Activated CD8-positive, alpha-beta T cell treated with anti-CD3 and anti-CD28 coated beads for 36 hours (primary cell): ENCODE measurements around the gene LIX1. TPM values are rescaled to one million over a fixed set of nuclear protein-coding genes. Genes with fewer than 3 reads are reported as not detected.
A peak's percentile ranks its signal among the peaks of the same experiment; 100 is the strongest.

Experiments used
- ATAC-seq: fragments of 200-7000 bp; cut with Tn5 transposase; one replicate; pipeline ENCODE4 v1.10.0; 2021; ENCODE audit warnings: mild to moderate bottlenecking, moderate library complexity
- CTCF ChIA-PET: fragments of 350-600 bp; sonication (Branson Sonifier 250); formaldehyde crosslinking; loops from one replicate; lab custom pipeline; 2021; ENCODE audit warnings: antibody characterized with exemption; lab: Charles Lee
- POLR2A ChIA-PET: fragments of 350-600 bp; sonication (Branson Sonifier 250); formaldehyde crosslinking; loops from one replicate; lab custom pipeline; 2021; ENCODE audit warnings: antibody characterized with exemption; lab: Charles Lee
- DNase-seq: peaks from one replicate; pipeline ENCODE4 v3.0.0-alpha.2; 2020
- H3K27ac Mint-ChIP-seq: one replicate; pipeline ENCODE4 v1.8.0; 2021; ENCODE audit warnings: mild to moderate bottlenecking, mixed read lengths
- H3K27me3 Mint-ChIP-seq: one replicate; pipeline ENCODE4 v1.8.0; 2021; ENCODE audit warnings: mixed read lengths
- H3K36me3 Mint-ChIP-seq: one replicate; pipeline ENCODE4 v1.8.0; 2021; ENCODE audit warnings: low read depth, mixed read lengths
- H3K4me1 Mint-ChIP-seq: one replicate; pipeline ENCODE4 v1.8.0; 2021; ENCODE audit warnings: low read depth, mixed read lengths
- H3K4me3 Mint-ChIP-seq: one replicate; pipeline ENCODE4 v1.8.0; 2021; ENCODE audit warnings: mild to moderate bottlenecking, moderate library complexity, mixed read lengths
- H3K9me3 Mint-ChIP-seq: one replicate; pipeline ENCODE4 v1.8.0; 2021; ENCODE audit warnings: mixed read lengths
- CTCF ChIP-seq: fragments of 200-600 bp; IDR thresholded peaks from one replicate; pipeline ENCODE4 v1.8.0; 2022; ENCODE audit warnings: antibody characterized with exemption, mild to moderate bottlenecking
- intact Hi-C: fragments of 100-400 bp; cut with micrococcal nuclease; formaldehyde crosslinking; loops from one replicate; pipeline ENCODE4 v1.10.0; 2022
- total RNA-seq, 2 experiments: library from RNA; stranded (reverse); gene quantifications; one replicate each; pipeline ENCODE4 v1.2.3, GENCODE V29; 2021

The LIX1 gene
- total RNA-seq, 2 experiments from 2014 or later: not detected

GRCh38 chr5:97162045-97162444 lies 19.6 kb upstream of the LIX1 start:
- CTCF ChIA-PET: interaction anchor here (0.6 to 11.6 kb wide), 89 partner anchors 8 to 1288 kb away, joined by 3 to 213 read pairs (median 4); partner anchors contain the start of genes ERAP1, ERAP2, LIX1 and LNPEP
- peaks cover 12% of the 10 kb centered on the region for H3K9me3 Mint-ChIP-seq
- peak; percentile 95 for TF ChIP-seq CTCF
- DNase-seq (peak; percentile 70), ATAC-seq (peak; percentile 35)
- no peaks in the 10 kb centered on the region for H3K27me3 Mint-ChIP-seq
- H3K4me3 Mint-ChIP-seq: no peak overlapping the region
- peaks cover 15% of the 10 kb centered on the region for H3K4me1 Mint-ChIP-seq
- POLR2A ChIA-PET: no interaction called here
- intact Hi-C loops: loop anchor here (2.0 to 5.0 kb wide), 3 partner anchors 160 to 409 kb away; no protein-coding TSS in a partner anchor
- H3K27ac Mint-ChIP-seq: no peak overlapping the region
- peaks cover 53% of the 10 kb centered on the region for H3K36me3 Mint-ChIP-seq

- TF ChIP-seq CTCF: no peak
- peaks cover 18% of the 10 kb centered on the region for H3K9me3 Mint-ChIP-seq
- H3K36me3 Mint-ChIP-seq: peaks cover 46% of the 10 kb centered on the region
- ChIA-PET CTCF (interaction anchor here (1.0 to 11.6 kb wide), 5 partner anchors 8 to 405 kb away, joined by 3 to 213 read pairs (median 3); partner anchors contain the start of gene ERAP2), POLR2A (no interaction called here)
- intact Hi-C loops: no loop called here
- H3K4me3 Mint-ChIP-seq: no peak overlapping the region
- no peak overlapping the region for H3K27ac Mint-ChIP-seq
- no peak for DNase-seq
- no peaks in the 10 kb centered on the region for H3K4me1 Mint-ChIP-seq
- no peak for ATAC-seq
- no peaks in the 10 kb centered on the region for H3K27me3 Mint-ChIP-seq
Measured at GRCh38 chr5:97157689-97158088, 15.3 kb upstream of the LIX1 start.

GRCh38 chr5:97151370-97151769 lies 9.0 kb upstream of the LIX1 start:
- no peak for TF ChIP-seq CTCF

GRCh38 chr5:97150401-97150800 lies 8.0 kb upstream of the LIX1 start:
- ATAC-seq (no peak), DNase-seq (no peak)
- Mint-ChIP-seq H3K36me3 (no peaks in the 10 kb centered on the region), H3K4me3 (no peak overlapping the region), H3K27me3 (no peaks in the 10 kb centered on the region), H3K9me3 (peaks cover 1% of the 10 kb centered on the region), H3K27ac (no peak overlapping the region), H3K4me1 (no peaks in the 10 kb centered on the region)
- no peak for TF ChIP-seq CTCF
- ChIA-PET CTCF (interaction anchor here (1.2 to 8.8 kb wide), 3 partner anchors 12 to 281 kb away, joined by 3 to 83 read pairs (median 7); no protein-coding TSS in a partner anchor), POLR2A (interaction anchor here (1.6 kb wide), 1 partner anchor 11 kb away, joined by 4 read pairs; no protein-coding TSS in a partner anchor)
- intact Hi-C loops: no loop called here

More at GRCh38 chr5:97151370-97151769, 9.0 kb upstream of the LIX1 start:
- Mint-ChIP-seq H3K27me3 (no peaks in the 10 kb centered on the region), H3K36me3 (peaks cover under 1% of the 10 kb centered on the region), H3K4me1 (no peaks in the 10 kb centered on the region), H3K27ac (no peak overlapping the region), H3K9me3 (peaks cover 2% of the 10 kb centered on the region), H3K4me3 (no peak overlapping the region)
- no peak for DNase-seq
- POLR2A ChIA-PET: interaction anchor here (0.6 to 1.6 kb wide), 2 partner anchors 12 to 16 kb away, joined by 3 to 4 read pairs; no protein-coding TSS in a partner anchor
- ATAC-seq: no peak
- intact Hi-C loops: no loop called here
- CTCF ChIA-PET: interaction anchor here (2.1 to 8.8 kb wide), 2 partner anchors 11 to 282 kb away, joined by 7 to 83 read pairs; no protein-coding TSS in a partner anchor

- Mint-ChIP-seq H3K36me3 (no peaks in the 10 kb centered on the region), H3K4me3 (no peak overlapping the region), H3K27me3 (no peaks in the 10 kb centered on the region), H3K9me3 (peaks cover 1% of the 10 kb centered on the region), H3K27ac (no peak overlapping the region), H3K4me1 (no peaks in the 10 kb centered on the region)
- ChIA-PET CTCF (interaction anchor here (1.2 to 8.8 kb wide), 7 partner anchors 9 to 465 kb away, joined by 3 to 83 read pairs (median 3); no protein-coding TSS in a partner anchor), POLR2A (interaction anchor here (1.6 kb wide), 1 partner anchor 10 kb away, joined by 4 read pairs; no protein-coding TSS in a partner anchor)
- intact Hi-C loops: no loop called here
- DNase-seq: no peak
- TF ChIP-seq CTCF: no peak
- no peak for ATAC-seq
Measured at GRCh38 chr5:97149709-97150108, 7.3 kb upstream of the LIX1 start.
